Measurements from ENCODE around the gene TMEM238. TPM values are rescaled to one million over a fixed set of nuclear protein-coding genes. Genes with fewer than 3 reads are reported as not detected.

TMEM238 gene
- total RNA-seq, 2 experiments from 2014 or later: 9.4 to 10.6 TPM

DNA sequence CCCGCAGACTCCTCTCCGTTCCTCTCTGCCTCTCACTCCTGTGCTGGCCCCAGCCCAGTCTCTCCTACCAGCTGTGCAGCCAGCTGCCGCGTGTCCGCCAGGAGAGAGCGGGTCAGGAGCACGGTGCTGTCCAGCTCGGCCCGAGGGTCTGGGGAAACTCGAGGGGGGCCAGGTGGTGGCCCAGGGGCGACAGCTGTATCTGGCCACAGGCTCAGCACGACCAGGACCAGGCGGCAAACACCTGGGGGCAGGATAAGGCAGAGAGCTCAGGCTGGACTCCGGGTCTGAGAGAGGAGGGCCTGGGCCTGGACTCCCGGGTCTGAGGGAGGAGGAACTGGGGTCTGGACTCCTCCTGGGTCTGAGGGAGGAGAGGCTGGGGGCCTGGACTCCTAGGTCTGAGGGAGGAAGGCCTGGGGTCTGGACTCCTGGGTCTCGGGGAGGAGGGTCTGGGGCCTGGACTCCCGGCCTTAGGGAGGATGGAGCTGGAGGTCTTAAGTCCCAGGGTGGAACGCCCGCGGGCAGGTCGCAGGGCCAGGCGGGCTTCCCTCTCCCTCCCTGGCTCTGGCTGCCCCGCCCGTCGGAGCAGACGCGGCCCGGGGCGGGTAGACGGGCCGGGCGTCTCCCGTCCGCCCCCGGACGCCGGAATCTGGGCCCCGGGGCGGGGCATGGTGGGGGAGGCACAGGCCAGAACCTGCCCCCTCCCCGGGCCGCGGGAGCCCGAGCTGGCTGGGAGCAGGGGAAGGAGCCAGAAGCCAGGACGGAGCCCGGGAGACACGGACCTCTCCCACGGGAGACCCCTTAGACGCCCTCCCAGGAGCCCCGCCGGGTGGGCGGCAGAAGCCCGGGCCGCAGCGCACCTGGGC lies 15.2 kb downstream of the TMEM238 start:
- POLR2A ChIA-PET: interaction anchor here (1.1 to 8.1 kb wide), 2 partner anchors 14 kb away, joined by 4 to 37 read pairs; partner anchors contain the start of genes COX6B2 and TMEM238
- CTCF ChIA-PET: interaction anchor here (1.4 kb wide), 1 partner anchor 135 kb away, joined by 3 read pairs; no protein-coding TSS in a partner anchor
- peaks cover 15% of the 10 kb centered on the region for H3K4me1 Mint-ChIP-seq (ENCODE audit: low read depth)
- TF ChIP-seq CTCF (IDR thresholded peaks at IDR 0.05): no peak
- no peaks in the 10 kb centered on the region for H3K9me3 Mint-ChIP-seq
- H3K4me3 Mint-ChIP-seq: no peak overlapping the region
- intact Hi-C loops (cut with micrococcal nuclease): no loop called here
- no peaks in the 10 kb centered on the region for H3K36me3 Mint-ChIP-seq (ENCODE audit: low read depth)
- no peak overlapping the region for H3K27ac Mint-ChIP-seq
- DNase-seq: peak; percentile 50
- H3K27me3 Mint-ChIP-seq: peaks cover 42% of the 10 kb centered on the region
- peak; percentile 48 for ATAC-seq

GRCh38 chr19:55368106-55368505 lies 16.0 kb downstream of the TMEM238 start:
- ATAC-seq: no peak
- peaks cover 38% of the 10 kb centered on the region for H3K27me3 Mint-ChIP-seq

GRCh38 chr19:55366790-55367189 lies 17.3 kb downstream of the TMEM238 start:
- no peak overlapping the region for H3K27ac Mint-ChIP-seq
- no peaks in the 10 kb centered on the region for H3K9me3 Mint-ChIP-seq
- ATAC-seq (no peak), DNase-seq (no peak)
- intact Hi-C loops (cut with micrococcal nuclease): no loop called here
- H3K36me3 Mint-ChIP-seq (ENCODE audit: low read depth): no peaks in the 10 kb centered on the region
- H3K4me3 Mint-ChIP-seq: no peak overlapping the region
- peaks cover 30% of the 10 kb centered on the region for H3K27me3 Mint-ChIP-seq
- CTCF ChIA-PET: interaction anchor here (0.5 to 1.0 kb wide), 2 partner anchors 28 to 225 kb away, joined by 3 read pairs; no protein-coding TSS in a partner anchor
- POLR2A ChIA-PET: no interaction called here
- TF ChIP-seq CTCF (IDR thresholded peaks at IDR 0.05): no peak
- H3K4me1 Mint-ChIP-seq (ENCODE audit: low read depth): peaks cover 5% of the 10 kb centered on the region

More at GRCh38 chr19:55368106-55368505, 16.0 kb downstream of the TMEM238 start:
- no peaks in the 10 kb centered on the region for H3K9me3 Mint-ChIP-seq
- no peak overlapping the region for H3K4me3 Mint-ChIP-seq
- POLR2A ChIA-PET: interaction anchor here (0.9 to 8.1 kb wide), 2 partner anchors 12 to 15 kb away, joined by 3 to 37 read pairs; partner anchors contain the start of gene TMEM238
- intact Hi-C loops (cut with micrococcal nuclease): no loop called here
- CTCF ChIA-PET: interaction anchor here (1.4 kb wide), 1 partner anchor 136 kb away, joined by 3 read pairs; no protein-coding TSS in a partner anchor
- TF ChIP-seq CTCF (IDR thresholded peaks at IDR 0.05): no peak
- no peaks in the 10 kb centered on the region for H3K36me3 Mint-ChIP-seq (ENCODE audit: low read depth)
- no peak for DNase-seq
- H3K4me1 Mint-ChIP-seq (ENCODE audit: low read depth): peaks cover 11% of the 10 kb centered on the region
- no peak overlapping the region for H3K27ac Mint-ChIP-seq

DNA sequence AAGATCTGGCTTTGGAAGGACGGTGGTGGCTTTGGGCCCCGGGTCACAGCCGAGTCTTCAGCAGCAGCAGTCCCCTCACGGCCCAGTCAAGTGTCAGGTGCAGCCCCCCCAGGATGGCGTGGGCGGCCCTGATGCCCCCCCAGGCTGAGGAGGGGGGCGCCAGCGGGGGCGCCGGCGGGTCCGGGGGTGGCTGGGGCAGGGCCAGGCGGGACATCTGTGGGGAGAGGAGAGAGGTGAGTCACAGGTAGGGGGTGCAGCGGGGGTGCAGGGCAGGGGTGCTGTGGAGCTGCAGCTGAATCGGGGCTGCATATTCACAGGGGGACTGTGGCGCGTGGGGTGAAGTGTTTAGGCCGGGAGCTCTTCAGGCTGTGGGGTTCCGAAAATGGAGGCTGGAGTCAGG lies 18.1 kb downstream of the TMEM238 start:
- H3K9me3 Mint-ChIP-seq: no peaks in the 10 kb centered on the region
- H3K36me3 Mint-ChIP-seq (ENCODE audit: low read depth): no peaks in the 10 kb centered on the region
- peaks cover 5% of the 10 kb centered on the region for H3K4me1 Mint-ChIP-seq (ENCODE audit: low read depth)
- POLR2A ChIA-PET: interaction anchor here (1.4 kb wide), 1 partner anchor 13 kb away, joined by 4 read pairs; no protein-coding TSS in a partner anchor
- no peak for TF ChIP-seq CTCF (IDR thresholded peaks at IDR 0.05)
- H3K4me3 Mint-ChIP-seq: no peak overlapping the region
- no peak overlapping the region for H3K27ac Mint-ChIP-seq
- intact Hi-C loops (cut with micrococcal nuclease): no loop called here
- CTCF ChIA-PET: interaction anchor here (0.5 to 1.0 kb wide), 3 partner anchors 27 to 1594 kb away, joined by 3 read pairs; no protein-coding TSS in a partner anchor
- DNase-seq (no peak), ATAC-seq (no peak)
- H3K27me3 Mint-ChIP-seq: peaks cover 22% of the 10 kb centered on the region

DNA sequence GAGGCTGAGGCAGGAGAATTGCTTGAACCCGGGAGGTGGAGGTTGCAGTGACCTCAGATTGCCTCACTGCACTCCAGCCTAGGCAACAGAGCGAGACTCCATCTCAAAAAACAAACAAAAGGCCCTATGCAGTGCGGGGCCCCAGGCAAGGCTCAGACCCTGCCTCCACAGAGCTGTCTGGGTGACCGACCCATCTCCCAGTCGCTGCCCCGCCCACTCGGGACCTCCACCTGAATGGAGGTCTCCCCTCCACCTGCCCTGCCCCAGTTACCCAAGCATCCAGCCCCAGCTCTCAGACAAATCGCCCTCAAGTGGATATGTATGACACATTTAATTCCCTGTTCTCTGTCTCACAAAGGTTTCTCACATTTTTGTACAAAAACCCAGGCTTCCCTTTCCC lies 18.8 kb downstream of the TMEM238 start:
- no peak for TF ChIP-seq CTCF (IDR thresholded peaks at IDR 0.05)
- H3K9me3 Mint-ChIP-seq: no peaks in the 10 kb centered on the region
- POLR2A ChIA-PET: interaction anchor here (0.8 to 1.4 kb wide), 3 partner anchors 10 to 138 kb away, joined by 3 to 4 read pairs (median 3); no protein-coding TSS in a partner anchor
- no peak overlapping the region for H3K27ac Mint-ChIP-seq
- no peak overlapping the region for H3K4me3 Mint-ChIP-seq
- CTCF ChIA-PET: no interaction called here
- ATAC-seq (no peak), DNase-seq (no peak)
- intact Hi-C loops (cut with micrococcal nuclease): no loop called here
- H3K36me3 Mint-ChIP-seq (ENCODE audit: low read depth): no peaks in the 10 kb centered on the region
- peaks cover 16% of the 10 kb centered on the region for H3K27me3 Mint-ChIP-seq
- H3K4me1 Mint-ChIP-seq (ENCODE audit: low read depth): peaks cover 5% of the 10 kb centered on the region
